ENCODE data around the gene INHBC. TPM values are rescaled to one million over a fixed set of nuclear protein-coding genes. Genes with fewer than 3 reads are reported as not detected.
A peak's percentile ranks its signal among the peaks of the same experiment; 100 is the strongest.

The INHBC gene
- polyA plus RNA-seq, 1 of the 3 experiments (the other 2 are of a cell fraction) = 0.08 TPM

- POLR2A ChIA-PET = interaction anchor here (0.6 kb wide), 1 partner anchor 977 kb away, joined by 4 read pairs; no protein-coding TSS in a partner anchor
- Histone ChIP-seq H3K36me3 (replicated peaks in 1 of 2; ENCODE audit: control insufficient read depth in 1 of 2, insufficient read depth in 2 of 2, low read length in 1 of 2) (no peaks in the 10 kb centered on the region), H3K79me2 (ENCODE audit: insufficient read depth) (no peaks in the 10 kb centered on the region), H3K9ac (no peak within 1 kb of the TSS), H2AFZ (ENCODE audit: low read depth) (no peak within 1 kb of the TSS), H3K4me1 (ENCODE audit: control insufficient read depth in 1 of 2, insufficient read depth in 2 of 2, low read depth in 1 of 2, low read length in 1 of 2) (peaks cover 6 to 20% of the 10 kb centered on the region in 2 experiments; a peak in 2 of 4 replicates), H3F3A (replicated peaks; ENCODE audit: insufficient read depth) (no peaks in the 10 kb centered on the region), H3K27ac (ENCODE audit: low read depth in 2 of 2, low read length in 1 of 2) (no peak within 1 kb of the TSS), H3K4me3 (ENCODE audit: low read depth in 2 of 2, low read length in 1 of 2) (no peak within 1 kb of the TSS), H3K4me2 (no peak within 1 kb of the TSS), H3K27me3 (ENCODE audit: insufficient read depth) (no peaks in the 10 kb centered on the region), H4K20me1 (ENCODE audit: insufficient read depth) (no peaks in the 10 kb centered on the region), H3K9me3 (no peaks in the 10 kb centered on the region), H3K9me2 (no peaks in the 10 kb centered on the region)
- TF ChIP-seq PBX3 (IDR thresholded peaks at IDR 0.05) (peak; percentile 90), RFX5 (IDR thresholded peaks at IDR 0.05; ENCODE audit: low read length) (no peak), FOXM1 (IDR thresholded peaks at IDR 0.05; ENCODE audit: low read depth) (no peak)
- DNase-seq = no peak
- CTCF ChIA-PET = interaction anchor here (1.0 to 13.7 kb wide), 19 partner anchors 9 to 241 kb away, joined by 3 to 391 read pairs (median 11); no protein-coding TSS in a partner anchor
- 69% methylated on average over 10 of the region's 10 CpGs for WGBS (ENCODE audit: low lambda C conversion rate)
Measured at GRCh38 chr12:57454566-57455373, 20.2 kb downstream of the INHBC start, which contains the start of gene INHBE. INHBE (plus strand) TSS chr12:57455307; CDS start chr12:57455537, 230 bp downstream.

DNA sequence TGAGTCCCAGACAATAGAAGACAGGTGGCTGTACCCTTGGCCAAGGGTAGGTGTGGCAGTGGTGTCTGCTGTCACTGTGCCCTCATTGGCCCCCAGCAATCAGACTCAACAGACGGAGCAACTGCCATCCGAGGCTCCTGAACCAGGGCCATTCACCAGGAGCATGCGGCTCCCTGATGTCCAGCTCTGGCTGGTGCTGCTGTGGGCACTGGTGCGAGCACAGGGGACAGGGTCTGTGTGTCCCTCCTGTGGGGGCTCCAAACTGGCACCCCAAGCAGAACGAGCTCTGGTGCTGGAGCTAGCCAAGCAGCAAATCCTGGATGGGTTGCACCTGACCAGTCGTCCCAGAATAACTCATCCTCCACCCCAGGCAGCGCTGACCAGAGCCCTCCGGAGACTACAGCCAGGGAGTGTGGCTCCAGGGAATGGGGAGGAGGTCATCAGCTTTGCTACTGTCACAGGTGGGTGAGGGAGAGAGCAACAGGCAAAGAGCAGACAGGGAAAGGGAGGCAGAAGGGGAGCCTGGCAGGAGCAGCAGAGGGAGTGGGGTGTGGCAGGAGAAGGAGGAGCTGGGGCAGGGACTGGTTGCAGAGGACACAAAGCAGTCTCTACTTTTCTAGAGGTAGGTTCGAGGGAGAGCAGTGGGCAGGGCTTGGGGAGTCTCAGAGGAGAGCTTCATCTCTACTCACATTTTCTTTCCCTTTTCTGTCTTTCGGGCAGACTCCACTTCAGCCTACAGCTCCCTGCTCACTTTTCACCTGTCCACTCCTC is 21.0 kb downstream of the INHBC start:
- H2AFZ ChIP-seq (ENCODE audit: low read depth) = no peak overlapping the region
- POLR2A ChIA-PET = interaction anchor here (0.6 kb wide), 2 partner anchors 32 to 978 kb away, joined by 4 to 5 read pairs; no protein-coding TSS in a partner anchor

More for the DNA sequence above, 21.0 kb downstream of the INHBC start:
- 65% methylated on average over 3 of the region's 10 CpGs for WGBS (ENCODE audit: low lambda C conversion rate)
- Histone ChIP-seq H3K9me3 (no peaks in the 10 kb centered on the region), H3K27me3 (ENCODE audit: insufficient read depth) (no peaks in the 10 kb centered on the region), H3K4me1 (ENCODE audit: control insufficient read depth in 1 of 2, insufficient read depth in 2 of 2, low read depth in 1 of 2, low read length in 1 of 2) (peaks cover 6 to 23% of the 10 kb centered on the region in 2 experiments; a peak in 2 of 4 replicates), H3K9me2 (no peaks in the 10 kb centered on the region), H4K20me1 (ENCODE audit: insufficient read depth) (no peaks in the 10 kb centered on the region), H3K9ac (no peak overlapping the region), H3K36me3 (replicated peaks in 1 of 2; ENCODE audit: control insufficient read depth in 1 of 2, insufficient read depth in 2 of 2, low read length in 1 of 2) (no peaks in the 10 kb centered on the region), H3K4me3 (ENCODE audit: low read depth in 2 of 2, low read length in 1 of 2) (no peak overlapping the region), H3K79me2 (ENCODE audit: insufficient read depth) (no peaks in the 10 kb centered on the region), H3F3A (replicated peaks; ENCODE audit: insufficient read depth) (peaks cover 5% of the 10 kb centered on the region), H3K27ac (ENCODE audit: low read depth in 2 of 2, low read length in 1 of 2) (no peak overlapping the region), H3K4me2 (no peak overlapping the region)
- CTCF ChIA-PET = interaction anchor here (0.6 to 13.7 kb wide), 28 partner anchors 9 to 242 kb away, joined by 3 to 391 read pairs (median 6); partner anchors contain the start of genes DDIT3 and INHBC
- no peak for TF ChIP-seq RFX5 (IDR thresholded peaks at IDR 0.05; ENCODE audit: low read length)
- TF ChIP-seq RXRA (IDR thresholded peaks at IDR 0.05; ENCODE audit: borderline replicate concordance, low read depth) = no peak
- TF ChIP-seq GABPA (IDR thresholded peaks at IDR 0.05; ENCODE audit: low read depth) = no peak
- TF ChIP-seq TCF12 (IDR thresholded peaks at IDR 0.05) = no peak
- TF ChIP-seq NRF1 (IDR thresholded peaks at IDR 0.05; ENCODE audit: low read depth, low read length) = no peak
- TF ChIP-seq CHD2 (IDR thresholded peaks at IDR 0.05; ENCODE audit: low read length, partially characterized antibody) = no peak
- no peak for TF ChIP-seq POLR2AphosphoS5 (IDR thresholded peaks at IDR 0.05; ENCODE audit: low read depth, low read length)
- no peak for TF ChIP-seq TAF1 (IDR thresholded peaks at IDR 0.05; ENCODE audit: borderline replicate concordance, low read depth, low read length)
- no peak for TF ChIP-seq REST (IDR thresholded peaks at IDR 0.05; ENCODE audit: low read depth, low read length)
- TF ChIP-seq SIN3A (IDR thresholded peaks at IDR 0.05; ENCODE audit: borderline replicate concordance, low read depth, low read length) = no peak
- TF ChIP-seq MXI1 (IDR thresholded peaks at IDR 0.05; ENCODE audit: low read depth, low read length) = no peak
- no peak for TF ChIP-seq RCOR1 (IDR thresholded peaks at IDR 0.05; ENCODE audit: low read length)
- TF ChIP-seq TEAD4 (IDR thresholded peaks at IDR 0.05; ENCODE audit: borderline replicate concordance, insufficient read depth) = no peak
- no peak for TF ChIP-seq USF1 (IDR thresholded peaks at IDR 0.05; ENCODE audit: borderline replicate concordance, low read depth)
- TF ChIP-seq NFIC (IDR thresholded peaks at IDR 0.05; ENCODE audit: borderline replicate concordance) = no peak
- no peak for TF ChIP-seq FOXM1 (IDR thresholded peaks at IDR 0.05; ENCODE audit: low read depth)
- TF ChIP-seq FOXJ3 (CRISPR knock-in tag; IDR thresholded peaks at IDR 0.05) = no peak
- DNase-seq = no peak
